SK-N-MC (cell line): ENCODE data around the gene URAD.

Experiments
- EZH2 ChIP-seq: fragments of 200-600 bp; sonication (generic); IDR thresholded peaks from one replicate; pipeline ENCODE4 v1.6.1; 2017; ENCODE audit warnings: antibody characterized with exemption
- POLR2AphosphoS5 ChIP-seq: IDR thresholded peaks from 2 replicates; pipeline ENCODE4 v1.6.1; 2012; ENCODE audit warnings: mild to moderate bottlenecking, low read depth, low read length, borderline replicate concordance

DNA sequence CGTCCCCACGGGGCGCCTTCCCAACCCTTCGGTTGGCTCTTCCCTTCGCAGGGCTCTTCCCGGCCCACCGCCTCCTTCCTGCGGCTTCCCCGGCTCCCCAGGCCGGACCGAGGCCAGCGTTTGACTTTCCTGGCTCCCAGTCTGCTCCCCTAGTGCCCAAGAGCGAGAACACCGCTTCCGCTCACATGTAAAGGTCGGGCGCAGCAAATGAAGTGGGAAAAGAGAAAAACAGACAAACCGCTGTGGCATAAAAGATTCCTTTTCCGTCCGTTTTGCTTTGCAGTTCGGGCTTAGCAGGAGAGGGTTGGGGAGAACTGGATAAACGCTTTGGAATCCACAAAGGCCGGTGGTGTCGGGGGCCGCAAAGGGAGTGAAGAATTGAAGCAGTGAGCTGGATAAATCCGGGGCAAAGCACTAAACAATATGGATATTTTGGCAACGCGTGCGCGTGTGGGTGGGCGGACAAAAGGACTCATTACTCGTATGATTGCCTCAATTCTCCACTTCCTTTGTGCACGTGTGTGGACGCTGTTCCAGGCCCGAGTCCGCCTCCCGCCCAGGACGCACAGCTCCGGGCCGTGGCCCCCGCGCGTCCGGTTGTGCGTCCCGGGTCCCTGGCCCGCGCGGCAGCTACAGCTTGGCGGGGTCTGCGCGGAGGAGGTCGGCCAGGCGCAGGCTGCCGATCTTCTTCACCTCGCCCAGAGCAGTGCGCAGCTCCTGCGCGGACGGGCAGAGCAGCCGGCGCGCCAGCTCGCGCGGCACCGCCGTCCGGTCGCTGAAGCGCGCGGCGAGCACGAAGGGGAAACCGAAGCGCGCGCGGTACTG lies 10.8 kb downstream of the URAD start:
- TF ChIP-seq EZH2 (peak; percentile 62), POLR2AphosphoS5 (no peak)
